ENCODE results near the gene LMNTD2. TPM values are rescaled to one million over a fixed set of nuclear protein-coding genes. Genes with fewer than 3 reads are reported as not detected.

Gene LMNTD2
- total RNA-seq, 4 donors from 2014 or later = 7.6 to 20.4 (median 11.2) TPM

GRCh38 chr11:554428-555226 lies 5.9 kb downstream of the LMNTD2 start:
- intact Hi-C loops (cut with DNase I; ENCODE audit: low total_unique reads) = loop anchor here (2.0 kb wide), 1 partner anchor 170 kb away; no protein-coding TSS in a partner anchor
- 22 to 24% methylated on average over 8 to 9 of the region's 60 CpGs for WGBS, 2 donors
- no peak for TF ChIP-seq POLR2A (IDR thresholded peaks at IDR 0.05)
- TF ChIP-seq CTCF (IDR thresholded peaks at IDR 0.05) = no peak
- no peak for DNase-seq (ENCODE audit: low spot score in 2 of 2)
- no peak overlapping the region for H3K4me3 ChIP-seq (ENCODE audit: low read depth, poor library complexity, severe bottlenecking)

DNA sequence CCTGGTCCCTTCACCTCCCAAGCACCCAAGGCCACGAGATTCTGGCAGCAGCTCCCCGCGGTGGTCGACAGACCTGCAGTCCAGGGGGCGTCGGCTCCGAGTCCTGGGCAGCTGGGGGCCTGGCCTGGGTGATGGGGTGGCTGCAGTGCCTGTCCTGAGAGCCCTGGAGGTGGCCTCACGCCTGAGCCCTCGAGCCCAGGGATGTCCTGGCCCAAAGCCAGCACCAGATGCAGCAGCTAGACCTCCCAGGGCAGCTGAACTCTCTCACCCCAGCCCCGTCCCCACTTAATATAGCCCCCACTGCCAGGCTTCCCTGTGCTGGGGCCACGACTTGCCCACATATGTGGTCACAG lies 6.6 kb downstream of the LMNTD2 start:
- intact Hi-C loops (cut with DNase I; ENCODE audit: low total_unique reads) = loop anchor here (2.0 kb wide), 1 partner anchor 171 kb away; no protein-coding TSS in a partner anchor
- TF ChIP-seq CTCF (IDR thresholded peaks at IDR 0.05) = no peak
- 65 to 67% methylated on average over 2 to 10 of the region's 11 CpGs for WGBS, 2 donors
- no peak for DNase-seq (ENCODE audit: low spot score in 2 of 2)
- no peak overlapping the region for H3K4me3 ChIP-seq (ENCODE audit: low read depth, poor library complexity, severe bottlenecking)

DNA sequence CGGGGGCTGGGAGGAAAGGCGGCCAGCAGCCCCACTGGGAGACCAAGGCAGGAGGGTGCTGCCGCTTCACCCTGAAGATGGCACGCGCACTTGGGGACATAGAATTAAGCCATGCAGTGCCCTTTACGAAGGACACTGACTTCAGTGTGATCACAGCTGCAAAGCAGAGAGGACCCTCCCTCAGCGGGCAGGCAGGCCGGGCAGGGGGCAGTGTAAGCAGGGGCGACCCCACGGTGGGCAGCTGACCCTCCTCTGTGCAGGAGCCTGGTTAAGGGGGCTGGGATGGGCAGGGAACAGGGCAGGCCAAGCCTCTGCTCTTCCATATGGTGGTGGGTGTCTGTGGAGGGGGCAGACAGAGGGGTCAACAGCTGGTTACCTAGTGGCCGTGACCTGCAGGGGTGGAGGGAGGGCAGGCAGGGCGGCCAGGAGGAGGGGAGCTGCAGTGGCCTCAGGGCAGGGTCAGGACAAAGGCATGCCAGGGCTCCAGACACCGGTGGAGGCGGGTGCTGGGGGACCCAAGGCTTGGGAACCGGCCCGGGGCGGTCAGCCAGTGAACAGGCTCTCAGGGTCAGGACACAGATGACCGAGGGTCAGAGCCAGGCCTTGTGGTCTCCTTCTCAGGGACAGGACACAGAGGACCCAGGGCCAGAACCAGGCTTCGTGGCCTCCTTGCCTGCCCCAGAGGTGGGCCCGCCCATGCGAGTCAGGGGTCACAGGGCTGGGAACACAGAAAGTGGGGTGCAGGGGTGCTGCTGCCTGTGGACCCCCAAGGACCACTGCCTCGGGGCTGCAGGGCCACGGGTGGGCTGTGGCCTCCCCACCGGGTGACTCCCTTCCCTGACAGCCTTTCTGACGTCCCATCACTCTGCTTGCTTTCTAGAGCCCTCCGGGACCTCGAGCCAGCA lies 7.2 kb downstream of the LMNTD2 start:
- WGBS, 2 donors = 79 to 84% methylated on average over 23 to 27 of the region's 27 CpGs
- no peak overlapping the region for H3K4me3 ChIP-seq (ENCODE audit: low read depth, poor library complexity, severe bottlenecking)
- no peak for DNase-seq (ENCODE audit: low spot score in 2 of 2)
- intact Hi-C loops (cut with DNase I; ENCODE audit: low total_unique reads) = no loop called here
- TF ChIP-seq CTCF (IDR thresholded peaks at IDR 0.05) (no peak), POLR2A (IDR thresholded peaks at IDR 0.05) (no peak)

- no peak for DNase-seq (ENCODE audit: low spot score in 2 of 2)
- no peak overlapping the region for H3K4me3 ChIP-seq (ENCODE audit: low read depth, poor library complexity, severe bottlenecking)
- WGBS, 2 donors = 88 to 92% methylated on average over 5 to 11 of the region's 12 CpGs
- TF ChIP-seq CTCF (IDR thresholded peaks at IDR 0.05) = no peak
- TF ChIP-seq POLR2A (IDR thresholded peaks at IDR 0.05) = no peak
- intact Hi-C loops (cut with DNase I; ENCODE audit: low total_unique reads) = no loop called here
These were observed 8.9 kb downstream of the LMNTD2 start for GRCh38 chr11:551596-551995.

- WGBS, 2 donors = 83 to 86% methylated on average over 10 to 14 of the region's 16 CpGs
- no peak overlapping the region for H3K4me3 ChIP-seq (ENCODE audit: low read depth, poor library complexity, severe bottlenecking)
- DNase-seq (ENCODE audit: low spot score in 2 of 2) = no peak
- TF ChIP-seq POLR2A (IDR thresholded peaks at IDR 0.05) (no peak), CTCF (IDR thresholded peaks at IDR 0.05) (no peak)
- intact Hi-C loops (cut with DNase I; ENCODE audit: low total_unique reads) = no loop called here
These were observed 9.4 kb downstream of the LMNTD2 start for GRCh38 chr11:551131-551530.
